ENCODE measurements around the gene RPS2.

DNA sequence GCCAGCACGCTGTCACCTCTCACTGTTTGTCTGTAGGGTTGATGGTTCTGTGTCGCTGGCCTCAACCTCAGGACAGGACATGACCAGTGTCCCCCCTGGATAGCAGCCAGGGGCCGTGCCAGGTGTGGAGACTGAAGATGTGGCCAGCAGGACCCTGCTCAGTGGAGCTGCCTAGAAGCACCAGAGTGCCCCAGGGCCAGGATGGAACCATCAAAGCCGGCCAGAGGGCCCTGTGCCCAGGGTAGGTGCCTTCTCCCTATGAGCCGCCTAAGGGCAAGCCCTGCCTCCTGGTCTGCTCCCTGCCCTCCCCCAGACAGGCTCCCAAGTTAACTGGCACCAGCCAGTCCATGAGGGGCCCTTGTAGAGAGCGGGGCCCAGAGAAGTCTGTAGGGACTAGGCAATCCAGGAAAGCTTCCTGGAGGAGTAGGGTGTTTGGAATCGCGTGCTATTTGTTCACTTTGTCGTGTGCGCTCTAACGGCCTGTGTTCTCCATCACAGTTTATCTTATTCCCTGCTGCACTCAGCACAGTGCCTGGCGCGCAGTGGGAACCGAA is 5.8 kb downstream of the RPS2 start:
- TF ChIP-seq CTCF (tag by site-specific recombination; IDR thresholded peaks at IDR 0.05) (no peak), ZNF791 (tag by site-specific recombination; IDR thresholded peaks at IDR 0.05) (no peak)
